K562 (cell line): ENCODE measurements around the gene PYGB. TPM values are rescaled to one million over a fixed set of nuclear protein-coding genes. Genes with fewer than 3 reads are reported as not detected.

Experiments
- ARID4B ChIP-seq: sonication (generic); formaldehyde crosslinking; IDR thresholded peaks from 2 replicates; pipeline ENCODE4 v1.8.0; 2022; ENCODE audit warnings: mild to moderate bottlenecking, missing genetic modification reagents
- HDGF ChIP-seq: fragments of 450-650 bp; IDR thresholded peaks from 2 replicates; pipeline ENCODE4 v1.6.1; 2016
- NCOA2 ChIP-seq, 2 experiments: fragments of 450-650 bp; IDR thresholded peaks; 2 replicates each; pipeline ENCODE4 v1.6.1; 2018; ENCODE audit warnings: mild to moderate bottlenecking in 2 of 2, moderate library complexity in 1 of 2; ENCODE audit not compliant: partially characterized antibody in 2 of 2
- NCOA4 ChIP-seq: fragments of 450-650 bp; IDR thresholded peaks from 2 replicates; pipeline ENCODE4 v1.6.1; 2018; ENCODE audit warnings: mild to moderate bottlenecking; ENCODE audit not compliant: partially characterized antibody
- NFE2L1 ChIP-seq: fragments of 450-650 bp; IDR thresholded peaks from 2 replicates; pipeline ENCODE4 v1.6.1; 2016; ENCODE audit warnings: missing genetic modification characterization, low read depth, mild to moderate bottlenecking, missing compliant biosample characterization, moderate library complexity, borderline replicate concordance
- NR1H2 ChIP-seq: sonication (generic); formaldehyde crosslinking; IDR thresholded peaks from 2 replicates; pipeline ENCODE4 v1.4.0; 2020; ENCODE audit warnings: mild to moderate bottlenecking, missing genetic modification reagents
- NR4A1 ChIP-seq, 2 experiments: fragments of 250-450 bp in 1 of 2; fragments of 450-650 bp in 1 of 2; sonication (Bioruptor Pico) in 1 of 2; IDR thresholded peaks; 2 replicates each; pipeline versions ENCODE4 v1.4.0 to v1.6.1; 2016 to 2020; ENCODE audit warnings: mild to moderate bottlenecking in 2 of 2, missing compliant biosample characterization in 1 of 2, missing genetic modification characterization in 1 of 2, moderate library complexity in 1 of 2
- RBFOX2 ChIP-seq: fragments of 200-400 bp; formaldehyde crosslinking; IDR thresholded peaks from 2 replicates; pipeline ENCODE4 v1.6.1; 2017; ENCODE audit warnings: low read depth, mild to moderate bottlenecking, low read length, moderate library complexity
- RCOR1 ChIP-seq, 2 experiments: IDR thresholded peaks; 2 replicates each; pipeline ENCODE4 v1.6.1; 2012; ENCODE audit warnings: low read depth in 2 of 2, low read length in 2 of 2, borderline replicate concordance in 1 of 2, improper control_type of control experiment in 1 of 2
- RNF2 ChIP-seq: sonication (generic); IDR thresholded peaks from 2 replicates; pipeline ENCODE4 v1.6.1; 2016
- ZNF740 ChIP-seq, 3 experiments: fragments of 200-800 bp in 1 of 3; sonication (Bioruptor generic) in 1 of 3; sonication (generic) in 1 of 3; formaldehyde crosslinking in 1 of 3; IDR thresholded peaks; 2 replicates each; pipeline versions ENCODE4 v1.6.1 to v1.8.0; 2016 to 2022; ENCODE audit warnings: mild to moderate bottlenecking in 2 of 3, missing compliant biosample characterization in 2 of 3, missing genetic modification characterization in 2 of 3, missing genetic modification reagents in 1 of 3
- ZNF75A ChIP-seq: fragments of 450-650 bp; formaldehyde crosslinking; IDR thresholded peaks from 2 replicates; pipeline ENCODE4 v1.4.0; 2020; ENCODE audit warnings: mild to moderate bottlenecking
- polyA plus RNA-seq, 8 experiments: library from polyadenylated mRNA; depleted of rRNA in 4 of 8; stranded (reverse) in 5 of 8; unstranded in 3 of 8; fragments of >200 nt; fragmentation: Nextera tagmentation in 2 of 8; fragmentation: Illumina TruSeq in 1 of 8; extraction: Ambion mirVana in 2 of 8; extraction: Trizol in 1 of 8; gene quantifications; 2 replicates each; pipeline versions ENCODE4 v1.2.1 to v1.2.3, GENCODE V29; 2011 to 2014; ENCODE audit warnings: inconsistent platforms in 1 of 8, missing spikeins in 1 of 8
- total RNA-seq, 7 experiments: library from RNA; depleted of rRNA in 6 of 7; stranded (reverse); fragments of >200 nt in 6 of 7; fragmentation: Illumina TruSeq in 2 of 7; extraction: Trizol in 2 of 7; gene quantifications; 2 replicates each; pipeline versions ENCODE4 v1.2.1 to v1.2.3, GENCODE V29; 2011 to 2021; ENCODE audit warnings: low replicate concordance in 1 of 7

Gene PYGB
- total and polyA plus RNA-seq, 9 of the 15 experiments (the other 6 are each of a cell fraction or from before 2014, with no cell fraction given): 0.34 to 18.0 (median 9.8) TPM

GRCh38 chr20:25309395-25310267, 61.7 kb downstream of the PYGB start (continued):
- TF ChIP-seq ZNF740 (CRISPR knock-in tag; IDR thresholded peaks at IDR 0.05) (no peak), ZNF740 (tag; IDR thresholded peaks at IDR 0.05) (no peak), NFE2L1 (no peak), ARID4B (CRISPR knock-in tag) (no peak), NCOA2 (IDR thresholded peaks at IDR 0.05; ENCODE audit: partially characterized antibody in 2 of 2) (no peak), NR1H2 (no peak), NR4A1 (CRISPR knock-in tag; IDR thresholded peaks at IDR 0.05) (no peak), NR4A1 (tag; IDR thresholded peaks at IDR 0.05) (no peak), RCOR1 (IDR thresholded peaks at IDR 0.05; ENCODE audit: borderline replicate concordance in 1 of 2, low read depth in 2 of 2, low read length in 2 of 2) (no peak), RNF2 (no peak), HDGF (peak; percentile 26; the same call in 1 of the 2 replicates), ZNF75A (no peak), NCOA4 (no peak), RBFOX2 (no peak)
